ENCODE measurements around the gene CST4.
"Not testable (repeated sequence)": the region's sequence is repeated elsewhere in the genome, so short reads cannot be mapped to it uniquely, and the experiment has no call there.

The CST4 gene

GRCh38 chr20:23643659-23644058 is 45.2 kb downstream of the CST4 start:
- no peak for DNase-seq

- peak in 4 of 56 donors; percentile 17 to 37 (median 24) for DNase-seq
These were observed 46.7 kb downstream of the CST4 start for GRCh38 chr20:23641936-23642751.

- no peak for DNase-seq
These were observed 47.9 kb downstream of the CST4 start for GRCh38 chr20:23640671-23641667.

GRCh38 chr20:23640018-23640601 is 48.7 kb downstream of the CST4 start:
- no peak for DNase-seq

- DNase-seq: no peak
These were observed 49.3 kb downstream of the CST4 start for GRCh38 chr20:23639490-23639958.

GRCh38 chr20:23638309-23638708 is 50.5 kb downstream of the CST4 start:
- DNase-seq: no peak

- DNase-seq: peak in 49 of 56 donors; percentile 18 to 85 (median 55)
These were observed 51.3 kb downstream of the CST4 start, which contains the start of gene CST3 for GRCh38 chr20:23637282-23638221. CST3 (minus strand) TSS chr20:23637955; CDS start chr20:23637862, 93 bp downstream.

GRCh38 chr20:23636908-23637281 is 51.9 kb downstream of the CST4 start:
- DNase-seq: no peak

GRCh38 chr20:23636182-23636907 is 52.5 kb downstream of the CST4 start:
- peak in 1 of 56 donors; percentile 54 for DNase-seq

GRCh38 chr20:23635768-23636090 is 53.1 kb downstream of the CST4 start:
- DNase-seq: not testable (repeated sequence)
